Measurements from ENCODE around the gene BET1.

BET1 gene, protein sequence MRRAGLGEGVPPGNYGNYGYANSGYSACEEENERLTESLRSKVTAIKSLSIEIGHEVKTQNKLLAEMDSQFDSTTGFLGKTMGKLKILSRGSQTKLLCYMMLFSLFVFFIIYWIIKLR

DNA sequence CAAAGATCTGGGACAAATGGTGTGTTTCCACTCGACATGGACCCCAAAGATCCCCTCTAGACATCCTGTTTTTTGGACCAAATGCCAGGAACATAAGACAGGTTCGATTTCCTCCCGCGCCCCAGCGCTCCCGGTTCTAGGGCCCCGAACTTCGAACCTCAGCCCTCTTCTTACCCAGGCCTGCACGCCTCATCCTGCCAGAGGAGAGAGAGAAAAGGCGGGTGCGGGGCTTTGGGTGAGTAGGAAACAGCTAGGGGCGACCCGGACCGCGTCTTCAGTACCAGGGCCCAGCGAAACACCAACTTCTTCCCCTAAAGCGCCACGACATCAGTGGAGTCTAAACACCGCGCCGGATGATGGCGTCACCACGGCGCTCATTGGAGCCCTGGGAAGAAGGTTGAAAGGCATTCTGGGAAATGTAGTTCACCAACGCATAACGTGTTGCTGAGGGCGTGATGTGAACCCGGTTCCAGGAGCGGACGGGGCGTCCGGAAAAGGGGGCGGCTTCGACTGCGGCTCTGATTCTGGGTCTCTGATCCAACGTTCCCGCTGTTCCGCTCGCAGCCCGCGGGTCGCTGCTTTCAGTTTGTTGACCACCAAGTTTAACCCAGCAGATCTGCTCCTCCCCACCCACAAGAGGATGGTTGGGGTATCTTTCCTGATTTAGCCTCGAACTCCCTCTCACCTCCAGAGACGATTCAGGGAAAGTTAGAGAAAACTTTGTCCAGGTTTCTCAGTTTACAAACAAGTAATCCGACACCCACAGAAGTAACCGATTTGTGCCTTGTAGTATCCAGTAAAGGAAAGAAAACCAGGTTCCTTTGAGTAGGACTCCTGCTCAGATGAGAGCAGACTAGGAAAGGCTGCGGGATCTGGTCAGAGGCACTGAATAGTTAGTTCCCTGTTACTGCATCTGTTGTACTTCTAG, at the start of gene BET1:
Gene BET1, minus strand, starts transcription at position 332 of the 928 bp plus-strand sequence. Its CDS starts 139 bp downstream, at position 193.
- Histone ChIP-seq H3K4me1 (ENCODE audit: control insufficient read depth, insufficient read depth, low read length) (no peaks in the 10 kb centered on the region), H3K36me3 (ENCODE audit: control insufficient read depth, insufficient read depth, low read length) (no peaks in the 10 kb centered on the region), H3K9ac (ENCODE audit: low read length) (peak within 1 kb of the TSS; percentile 71)

DNA sequence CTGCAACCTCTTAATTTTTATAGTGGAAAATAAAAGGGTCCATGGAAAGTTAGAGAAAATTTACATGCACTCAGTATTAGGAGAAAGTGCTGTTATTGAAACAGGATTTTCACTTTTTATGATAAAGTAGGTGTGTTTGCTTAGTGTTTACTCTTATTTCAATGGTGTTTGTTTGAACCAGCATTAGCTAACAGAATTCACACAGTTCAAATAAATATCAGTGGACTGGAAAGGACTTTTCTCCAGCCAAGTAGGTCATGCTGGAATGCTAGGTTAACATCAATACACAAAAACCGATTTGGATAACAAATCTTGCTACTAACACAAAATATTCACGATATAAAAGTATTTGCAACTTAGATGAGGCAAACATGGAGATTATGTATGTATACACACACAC, 49.4 kb upstream of the BET1 start:
- H3K36me3 ChIP-seq (ENCODE audit: control insufficient read depth, insufficient read depth, low read length), result no peaks in the 10 kb centered on the region
- no peaks in the 10 kb centered on the region for H3K4me1 ChIP-seq (ENCODE audit: control insufficient read depth, insufficient read depth, low read length)
- H3K4me3 ChIP-seq (ENCODE audit: low read length), result no peak overlapping the region
- H3K27me3 ChIP-seq (ENCODE audit: control insufficient read depth, insufficient read depth, low read length), result no peaks in the 10 kb centered on the region
- H3K9ac ChIP-seq (ENCODE audit: low read length), result no peak overlapping the region
- H3K27ac ChIP-seq (ENCODE audit: low read depth, low read length), result no peak overlapping the region

More for the DNA sequence above, at the start of gene BET1:
- Histone ChIP-seq H3K4me3 (ENCODE audit: low read length) (peak within 1 kb of the TSS; percentile 77), H3K27ac (ENCODE audit: low read depth, low read length) (peak within 1 kb of the TSS; percentile 80), H3K27me3 (ENCODE audit: control insufficient read depth, insufficient read depth, low read length) (no peaks in the 10 kb centered on the region)

DNA sequence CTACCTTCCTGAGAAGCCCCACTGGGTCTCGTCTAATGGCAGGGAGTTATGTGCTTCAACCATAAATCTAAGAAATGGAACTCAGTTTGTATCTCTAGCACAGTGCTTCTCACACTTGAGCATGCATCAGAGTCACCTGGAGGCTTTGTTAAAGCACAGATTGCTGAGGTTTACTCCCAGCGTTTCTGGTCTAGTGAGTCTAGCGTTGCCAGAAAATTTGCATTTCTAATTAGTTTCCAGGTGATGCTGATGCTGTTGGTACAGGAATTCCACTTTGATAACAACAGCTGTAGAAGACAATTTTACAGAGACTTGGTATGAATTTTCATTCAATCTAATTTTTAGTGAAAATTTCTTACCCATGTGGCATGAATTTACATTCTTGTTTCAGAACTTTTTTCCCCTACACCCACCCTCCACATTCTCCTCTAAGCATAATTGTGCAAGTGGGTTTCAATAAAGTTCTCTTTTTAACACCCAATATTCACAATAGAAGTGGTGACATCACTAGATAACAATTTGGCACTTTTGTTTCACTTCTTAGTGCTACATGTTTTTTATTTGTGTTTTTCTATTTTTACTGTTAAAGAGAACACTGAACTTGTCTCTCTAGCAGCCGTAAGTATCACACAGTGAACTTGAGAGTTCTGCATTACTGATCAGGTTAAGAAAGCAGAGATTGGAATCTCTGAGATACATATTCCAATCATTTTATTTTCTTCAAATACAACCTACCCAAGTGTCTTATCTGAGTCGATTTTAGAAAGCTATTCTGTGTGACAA, 48.4 kb upstream of the BET1 start:
- Histone ChIP-seq H3K27ac (ENCODE audit: low read depth, low read length) (no peak overlapping the region), H3K36me3 (ENCODE audit: control insufficient read depth, insufficient read depth, low read length) (no peaks in the 10 kb centered on the region), H3K27me3 (ENCODE audit: control insufficient read depth, insufficient read depth, low read length) (no peaks in the 10 kb centered on the region), H3K4me3 (ENCODE audit: low read length) (no peak overlapping the region), H3K9ac (ENCODE audit: low read length) (no peak overlapping the region), H3K4me1 (ENCODE audit: control insufficient read depth, insufficient read depth, low read length) (no peaks in the 10 kb centered on the region)

DNA sequence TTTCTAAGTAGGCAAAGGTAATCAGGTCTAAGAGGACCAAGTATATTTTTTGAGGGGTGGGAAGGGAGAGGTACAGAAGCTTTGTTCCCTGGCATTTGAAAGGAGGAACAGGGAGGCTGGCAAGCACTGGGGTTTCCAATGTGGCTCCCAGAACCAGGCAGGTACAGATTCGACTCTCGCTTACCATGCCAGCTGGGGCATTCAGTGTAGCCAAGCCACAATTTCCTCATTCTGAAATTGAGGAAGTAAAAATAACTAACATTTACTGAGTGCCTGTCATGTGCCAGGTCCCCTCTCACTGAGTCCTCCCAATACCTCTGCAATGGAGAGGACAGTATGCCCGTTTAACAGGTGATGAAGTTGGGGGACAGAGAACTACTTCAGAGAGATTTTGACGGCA, 45.9 kb upstream of the BET1 start:
- Histone ChIP-seq H3K36me3 (ENCODE audit: control insufficient read depth, insufficient read depth, low read length) (no peaks in the 10 kb centered on the region), H3K9ac (ENCODE audit: low read length) (no peak overlapping the region), H3K4me1 (ENCODE audit: control insufficient read depth, insufficient read depth, low read length) (no peaks in the 10 kb centered on the region), H3K27ac (ENCODE audit: low read depth, low read length) (no peak overlapping the region), H3K4me3 (ENCODE audit: low read length) (no peak overlapping the region), H3K27me3 (ENCODE audit: control insufficient read depth, insufficient read depth, low read length) (no peaks in the 10 kb centered on the region)

DNA sequence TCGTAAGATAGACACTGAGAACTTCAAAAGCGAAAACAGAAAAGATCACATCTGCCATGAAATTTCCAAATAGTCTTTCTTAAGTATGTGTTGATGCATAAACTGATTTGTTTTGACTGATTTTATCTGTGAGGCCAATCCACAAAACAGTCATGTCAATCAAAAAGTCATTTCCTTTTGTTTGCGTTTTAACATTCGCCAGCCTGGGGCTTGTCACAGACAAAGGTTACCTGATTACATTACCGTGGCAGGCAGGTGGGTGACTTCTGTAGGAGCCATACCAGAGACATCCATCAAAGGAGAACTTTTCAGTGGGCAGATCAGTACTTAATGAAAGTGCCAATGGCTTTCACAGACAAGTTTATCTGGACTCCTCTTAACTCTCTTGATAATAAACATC, 45.5 kb upstream of the BET1 start:
- H3K4me1 ChIP-seq (ENCODE audit: control insufficient read depth, insufficient read depth, low read length), result no peaks in the 10 kb centered on the region
- H3K27me3 ChIP-seq (ENCODE audit: control insufficient read depth, insufficient read depth, low read length), result no peaks in the 10 kb centered on the region
- H3K4me3 ChIP-seq (ENCODE audit: low read length), result no peak overlapping the region
- H3K9ac ChIP-seq (ENCODE audit: low read length), result no peak overlapping the region
- H3K27ac ChIP-seq (ENCODE audit: low read depth, low read length), result no peak overlapping the region
- no peaks in the 10 kb centered on the region for H3K36me3 ChIP-seq (ENCODE audit: control insufficient read depth, insufficient read depth, low read length)

DNA sequence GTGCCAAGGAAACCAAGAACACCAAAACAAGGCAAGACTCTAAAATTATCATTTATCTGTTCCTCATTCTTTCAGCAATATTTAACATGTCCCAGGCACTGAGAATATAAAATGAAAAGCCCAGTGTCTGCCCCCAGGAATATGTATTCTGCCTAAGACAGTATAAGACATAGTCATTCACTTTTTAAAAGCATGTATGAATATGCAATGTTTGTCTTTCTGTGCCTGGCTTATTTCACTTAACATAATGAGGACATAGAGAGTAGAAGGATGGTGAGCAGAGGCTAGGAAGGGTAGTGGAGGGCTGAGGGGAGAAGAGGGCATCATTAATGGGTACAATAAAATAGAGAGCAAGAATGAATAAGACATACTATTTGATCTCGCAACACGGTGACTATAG, 44.6 kb upstream of the BET1 start:
- no peak overlapping the region for H3K27ac ChIP-seq (ENCODE audit: low read depth, low read length)
- no peak overlapping the region for H3K9ac ChIP-seq (ENCODE audit: low read length)
- H3K4me1 ChIP-seq (ENCODE audit: control insufficient read depth, insufficient read depth, low read length), result no peaks in the 10 kb centered on the region
- H3K36me3 ChIP-seq (ENCODE audit: control insufficient read depth, insufficient read depth, low read length), result no peaks in the 10 kb centered on the region
- no peak overlapping the region for H3K4me3 ChIP-seq (ENCODE audit: low read length)
- no peaks in the 10 kb centered on the region for H3K27me3 ChIP-seq (ENCODE audit: control insufficient read depth, insufficient read depth, low read length)

DNA sequence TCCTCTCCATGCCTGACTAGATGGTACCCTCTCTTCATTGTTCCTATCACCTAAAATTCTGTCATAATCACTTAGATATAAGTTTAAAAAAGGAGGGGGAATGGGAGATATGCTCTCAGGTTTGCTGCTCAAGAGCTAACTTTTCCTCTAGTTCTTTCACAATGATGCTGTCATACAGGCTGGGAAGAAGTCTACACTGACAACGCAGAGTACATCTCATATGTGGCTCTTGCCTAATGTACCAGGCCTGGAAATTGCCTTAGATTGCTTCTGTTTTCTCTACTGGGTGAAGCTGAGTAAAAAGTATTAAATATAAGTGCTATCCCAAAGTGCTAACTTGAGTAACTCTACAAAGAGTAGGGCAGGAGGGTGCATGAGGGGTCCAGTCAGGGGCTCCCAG, 43.8 kb upstream of the BET1 start:
- no peaks in the 10 kb centered on the region for H3K36me3 ChIP-seq (ENCODE audit: control insufficient read depth, insufficient read depth, low read length)
- H3K4me1 ChIP-seq (ENCODE audit: control insufficient read depth, insufficient read depth, low read length), result no peaks in the 10 kb centered on the region
- no peak overlapping the region for H3K27ac ChIP-seq (ENCODE audit: low read depth, low read length)
- H3K4me3 ChIP-seq (ENCODE audit: low read length), result no peak overlapping the region
- H3K9ac ChIP-seq (ENCODE audit: low read length), result no peak overlapping the region
- no peaks in the 10 kb centered on the region for H3K27me3 ChIP-seq (ENCODE audit: control insufficient read depth, insufficient read depth, low read length)

DNA sequence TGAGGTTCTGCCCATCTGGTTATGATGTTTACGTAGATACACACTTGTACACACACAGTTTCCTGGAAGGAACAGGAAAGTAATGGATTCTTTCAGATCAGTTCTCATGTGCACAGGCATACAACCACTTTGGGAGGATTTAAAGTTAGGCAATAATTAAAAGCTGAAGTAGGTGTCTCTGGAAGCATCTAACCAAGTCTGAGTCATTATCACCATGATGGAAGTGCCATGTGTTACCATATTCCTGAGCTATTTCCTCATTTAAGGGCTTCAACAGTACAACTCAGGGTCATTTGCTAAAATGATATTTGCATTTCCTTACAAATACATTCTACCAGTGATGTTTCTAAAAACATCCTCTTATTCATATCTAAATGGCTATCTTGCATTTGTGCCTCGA, 41.4 kb upstream of the BET1 start:
- H3K4me3 ChIP-seq (ENCODE audit: low read length), result no peak overlapping the region
- no peaks in the 10 kb centered on the region for H3K4me1 ChIP-seq (ENCODE audit: control insufficient read depth, insufficient read depth, low read length)
- H3K27ac ChIP-seq (ENCODE audit: low read depth, low read length), result no peak overlapping the region
- H3K9ac ChIP-seq (ENCODE audit: low read length), result no peak overlapping the region
- H3K36me3 ChIP-seq (ENCODE audit: control insufficient read depth, insufficient read depth, low read length), result no peaks in the 10 kb centered on the region
- H3K27me3 ChIP-seq (ENCODE audit: control insufficient read depth, insufficient read depth, low read length), result no peaks in the 10 kb centered on the region

DNA sequence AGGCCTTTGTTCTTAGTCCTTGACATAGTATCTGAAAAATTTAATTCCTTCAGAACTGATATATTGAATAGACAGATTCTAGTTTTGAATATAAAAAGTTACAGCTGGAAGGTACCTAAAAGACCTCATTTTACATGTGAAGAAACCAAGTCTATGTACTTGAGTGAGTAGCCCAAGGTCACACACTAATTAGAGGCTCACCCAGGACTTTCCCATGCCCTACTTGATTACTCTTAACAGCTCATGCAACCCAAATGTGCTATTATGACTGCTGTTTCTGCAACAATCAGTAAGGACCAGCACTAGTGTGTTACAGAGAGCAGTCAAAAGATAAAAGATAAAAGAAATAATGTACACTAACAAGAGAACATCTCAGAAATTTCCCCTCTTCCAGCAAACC, 40.7 kb upstream of the BET1 start:
- no peak overlapping the region for H3K9ac ChIP-seq (ENCODE audit: low read length)
- H3K36me3 ChIP-seq (ENCODE audit: control insufficient read depth, insufficient read depth, low read length), result no peaks in the 10 kb centered on the region

DNA sequence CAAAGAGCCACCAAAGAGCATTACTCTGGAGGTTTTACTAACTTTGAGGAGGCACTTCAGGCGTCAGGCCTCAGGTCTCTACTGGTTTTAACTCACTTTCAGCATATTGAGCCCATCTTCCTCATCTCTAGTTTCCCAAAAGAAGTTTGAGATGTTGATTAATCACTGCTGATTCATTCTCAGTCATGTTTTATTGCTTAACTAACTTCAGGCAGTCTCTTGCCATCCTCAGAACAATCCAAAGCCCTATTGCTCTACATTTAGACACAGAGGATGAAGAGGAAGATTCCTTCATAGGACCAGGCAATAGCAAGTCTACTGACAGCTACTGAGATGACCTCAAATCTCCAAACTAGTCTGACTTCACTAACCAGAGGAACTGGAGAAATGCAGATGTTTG, 39.1 kb upstream of the BET1 start:
- Histone ChIP-seq H3K9ac (ENCODE audit: low read length) (no peak overlapping the region), H3K27ac (ENCODE audit: low read depth, low read length) (no peak overlapping the region), H3K4me3 (ENCODE audit: low read length) (no peak overlapping the region), H3K4me1 (ENCODE audit: control insufficient read depth, insufficient read depth, low read length) (no peaks in the 10 kb centered on the region), H3K36me3 (ENCODE audit: control insufficient read depth, insufficient read depth, low read length) (no peaks in the 10 kb centered on the region), H3K27me3 (ENCODE audit: control insufficient read depth, insufficient read depth, low read length) (no peaks in the 10 kb centered on the region)

More for the DNA sequence above, 40.7 kb upstream of the BET1 start:
- no peaks in the 10 kb centered on the region for H3K27me3 ChIP-seq (ENCODE audit: control insufficient read depth, insufficient read depth, low read length)
- no peak overlapping the region for H3K27ac ChIP-seq (ENCODE audit: low read depth, low read length)
- H3K4me1 ChIP-seq (ENCODE audit: control insufficient read depth, insufficient read depth, low read length), result no peaks in the 10 kb centered on the region
- no peak overlapping the region for H3K4me3 ChIP-seq (ENCODE audit: low read length)

DNA sequence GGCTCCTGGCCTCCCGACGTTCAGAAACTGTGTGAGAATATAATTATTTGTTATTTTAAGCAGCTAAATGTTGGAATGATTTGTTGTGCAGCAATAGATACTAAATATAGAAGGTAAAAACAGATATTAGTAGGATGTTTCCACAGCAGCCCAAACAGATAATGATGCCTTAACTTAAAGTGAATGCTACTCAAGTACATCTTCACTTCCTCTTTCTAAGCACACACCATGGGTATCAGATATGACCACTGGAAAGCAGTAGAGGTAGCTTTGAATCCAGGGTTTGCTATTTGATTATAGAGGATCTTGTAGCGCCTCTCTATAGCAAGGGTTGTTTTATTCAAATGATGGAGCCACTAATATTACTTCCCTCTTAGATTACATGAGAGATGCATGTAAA, 38.2 kb upstream of the BET1 start:
- H3K9ac ChIP-seq (ENCODE audit: low read length), result no peak overlapping the region

DNA sequence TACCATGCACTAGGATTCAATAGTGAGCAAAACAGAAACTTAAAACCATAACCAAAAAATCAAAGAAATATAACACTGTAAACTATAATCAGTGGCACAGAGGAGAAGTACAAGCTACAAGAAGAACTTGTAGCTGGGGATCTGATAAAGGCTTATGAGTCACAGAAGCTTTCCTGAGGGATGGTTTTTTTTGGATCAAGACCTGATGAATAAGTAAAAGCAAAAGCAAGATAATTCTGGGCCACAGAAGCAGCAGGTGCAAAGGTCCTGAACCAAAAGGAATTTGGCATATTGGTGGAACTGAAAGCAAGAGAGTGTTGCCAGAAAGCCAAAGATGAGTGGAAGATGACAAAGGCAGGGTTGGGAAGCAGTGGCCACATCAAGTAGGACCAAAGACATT, 37.4 kb upstream of the BET1 start:
- H3K4me3 ChIP-seq (ENCODE audit: low read length), result no peak overlapping the region
- no peaks in the 10 kb centered on the region for H3K36me3 ChIP-seq (ENCODE audit: control insufficient read depth, insufficient read depth, low read length)
- no peak overlapping the region for H3K27ac ChIP-seq (ENCODE audit: low read depth, low read length)

More for the DNA sequence above, 38.2 kb upstream of the BET1 start:
- no peaks in the 10 kb centered on the region for H3K27me3 ChIP-seq (ENCODE audit: control insufficient read depth, insufficient read depth, low read length)
- H3K27ac ChIP-seq (ENCODE audit: low read depth, low read length), result no peak overlapping the region
- no peak overlapping the region for H3K4me3 ChIP-seq (ENCODE audit: low read length)
- no peaks in the 10 kb centered on the region for H3K4me1 ChIP-seq (ENCODE audit: control insufficient read depth, insufficient read depth, low read length)
- no peaks in the 10 kb centered on the region for H3K36me3 ChIP-seq (ENCODE audit: control insufficient read depth, insufficient read depth, low read length)

More for the DNA sequence above, 37.4 kb upstream of the BET1 start:
- no peak overlapping the region for H3K9ac ChIP-seq (ENCODE audit: low read length)
- H3K4me1 ChIP-seq (ENCODE audit: control insufficient read depth, insufficient read depth, low read length), result no peaks in the 10 kb centered on the region
- no peaks in the 10 kb centered on the region for H3K27me3 ChIP-seq (ENCODE audit: control insufficient read depth, insufficient read depth, low read length)
